ENCODE results near the gene KRT20. TPM values are rescaled to one million over a fixed set of nuclear protein-coding genes. Genes with fewer than 3 reads are reported as not detected.
A peak's percentile ranks its signal among the peaks of the same experiment; 100 is the strongest.
"Not testable (repeated sequence)": the region's sequence is repeated elsewhere in the genome, so short reads cannot be mapped to it uniquely, and the experiment has no call there.

Gene KRT20
- total RNA-seq, 4 donors from 2014 or later, result not detected

DNA sequence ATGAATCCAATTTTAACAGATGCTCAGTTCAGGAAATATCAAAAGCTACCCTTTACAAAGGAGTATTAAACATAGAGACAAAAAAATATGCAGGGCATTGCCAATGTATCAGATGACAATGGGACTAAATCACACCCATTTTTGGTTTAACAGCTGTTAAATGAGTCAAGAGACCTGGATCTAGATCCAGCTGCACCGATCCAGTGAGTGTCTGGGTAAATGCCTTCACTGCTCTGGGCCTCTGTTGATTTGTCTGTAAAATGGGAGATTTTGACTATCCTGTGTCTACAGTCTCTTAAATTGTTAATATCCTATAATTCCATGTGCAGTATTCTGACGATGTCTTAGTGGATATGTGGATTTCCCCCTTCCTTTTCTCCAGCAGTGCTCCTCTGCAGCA is 36.0 kb upstream of the KRT20 start:
- TF ChIP-seq POLR2A (IDR thresholded peaks at IDR 0.05), result no peak
- TF ChIP-seq, protein P1, sequence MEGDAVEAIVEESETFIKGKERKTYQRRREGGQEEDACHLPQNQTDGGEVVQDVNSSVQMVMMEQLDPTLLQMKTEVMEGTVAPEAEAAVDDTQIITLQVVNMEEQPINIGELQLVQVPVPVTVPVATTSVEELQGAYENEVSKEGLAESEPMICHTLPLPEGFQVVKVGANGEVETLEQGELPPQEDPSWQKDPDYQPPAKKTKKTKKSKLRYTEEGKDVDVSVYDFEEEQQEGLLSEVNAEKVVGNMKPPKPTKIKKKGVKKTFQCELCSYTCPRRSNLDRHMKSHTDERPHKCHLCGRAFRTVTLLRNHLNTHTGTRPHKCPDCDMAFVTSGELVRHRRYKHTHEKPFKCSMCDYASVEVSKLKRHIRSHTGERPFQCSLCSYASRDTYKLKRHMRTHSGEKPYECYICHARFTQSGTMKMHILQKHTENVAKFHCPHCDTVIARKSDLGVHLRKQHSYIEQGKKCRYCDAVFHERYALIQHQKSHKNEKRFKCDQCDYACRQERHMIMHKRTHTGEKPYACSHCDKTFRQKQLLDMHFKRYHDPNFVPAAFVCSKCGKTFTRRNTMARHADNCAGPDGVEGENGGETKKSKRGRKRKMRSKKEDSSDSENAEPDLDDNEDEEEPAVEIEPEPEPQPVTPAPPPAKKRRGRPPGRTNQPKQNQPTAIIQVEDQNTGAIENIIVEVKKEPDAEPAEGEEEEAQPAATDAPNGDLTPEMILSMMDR (IDR thresholded peaks at IDR 0.05), result no peak
- no peak for TF ChIP-seq EP300 (IDR thresholded peaks at IDR 0.05)
- WGBS, 2 donors, result 82% methylated on average over 2 of the region's 2 CpGs
- Histone ChIP-seq H3K27ac (no peak overlapping the region), H3K9me3 (no peaks in the 10 kb centered on the region), H3K4me1 (peaks cover 0 to 13% (median 0%) of the 10 kb centered on the region in 4 donors), H3K36me3 (no peaks in the 10 kb centered on the region), H3K27me3 (no peaks in the 10 kb centered on the region), H3K4me3 (no peak overlapping the region)
- DNase-seq (ENCODE audit: low spot score in 2 of 2), result no peak

DNA sequence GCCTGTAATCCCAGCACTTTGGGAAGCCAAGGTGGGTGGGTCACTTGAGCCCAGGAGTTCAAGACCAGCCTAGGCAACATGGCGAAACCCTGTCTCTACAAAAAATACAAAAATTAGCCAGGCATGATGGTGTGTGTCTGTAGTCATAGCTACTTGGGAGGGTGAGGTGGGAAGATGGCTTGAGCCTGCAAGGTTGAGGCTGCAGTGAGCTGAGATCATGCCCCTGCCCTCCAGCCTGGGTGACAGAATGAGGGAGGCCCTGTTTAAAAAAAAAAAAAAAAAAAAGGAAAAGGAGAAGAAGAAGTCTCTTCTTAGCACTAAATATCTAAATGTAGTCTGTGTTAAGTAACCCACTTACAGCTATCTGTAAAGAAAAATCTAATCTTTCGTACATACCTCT is 32.1 kb upstream of the KRT20 start:
- DNase-seq (ENCODE audit: low spot score in 2 of 2); H3K27ac ChIP-seq; H3K9me3 ChIP-seq; H3K4me3 ChIP-seq; H3K4me1 ChIP-seq; H3K36me3 ChIP-seq; H3K27me3 ChIP-seq: not testable (repeated sequence)
- WGBS, 2 donors, result 95% methylated on average over 2 of the region's 2 CpGs

- Histone ChIP-seq H3K9me3 (no peaks in the 10 kb centered on the region), H3K36me3 (no peaks in the 10 kb centered on the region), H3K27me3 (no peaks in the 10 kb centered on the region), H3K27ac (no peak overlapping the region), H3K4me3 (no peak overlapping the region), H3K4me1 (peaks cover 0 to 7% (median 3%) of the 10 kb centered on the region in 4 donors)
- no peak for DNase-seq (ENCODE audit: low spot score in 2 of 2)
- TF ChIP-seq, protein P1 (IDR thresholded peaks at IDR 0.05), result no peak
- TF ChIP-seq POLR2A (IDR thresholded peaks at IDR 0.05) (no peak), EP300 (IDR thresholded peaks at IDR 0.05) (no peak)
- 47 to 93% methylated on average over 1 of the region's 1 CpG for WGBS, 2 donors
Measured at GRCh38 chr17:40916366-40916765, 31.3 kb upstream of the KRT20 start.

DNA sequence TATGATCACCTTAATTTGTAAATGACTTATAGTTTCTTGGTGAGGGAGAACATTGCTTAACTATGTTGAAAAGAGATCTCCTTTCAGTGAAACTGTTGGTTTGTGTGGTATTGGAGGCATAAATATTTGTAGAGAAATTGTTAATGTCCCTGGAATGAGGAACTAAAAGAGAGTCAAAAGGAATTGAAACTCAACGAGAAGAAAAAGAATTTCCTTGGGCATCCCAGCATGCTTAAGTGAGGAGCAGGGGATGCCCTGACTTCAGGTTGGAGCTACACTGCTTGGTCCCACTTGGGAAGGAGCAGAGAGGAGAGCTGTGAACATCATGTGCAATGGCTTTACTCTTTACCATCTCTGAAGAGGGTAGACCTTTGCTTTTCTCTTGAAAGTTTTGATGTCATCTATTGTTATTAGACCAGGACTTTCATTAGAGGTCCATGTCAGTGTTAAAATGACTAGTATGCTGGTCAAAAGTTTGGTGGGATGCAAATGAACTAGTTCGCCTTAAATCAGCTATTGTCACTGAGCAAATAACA is 30.7 kb upstream of the KRT20 start:
- no peaks in the 10 kb centered on the region for H3K36me3 ChIP-seq
- no peaks in the 10 kb centered on the region for H3K27me3 ChIP-seq
- peak overlapping the region in 1 of 4 donors; percentile 33 for H3K27ac ChIP-seq
- H3K4me3 ChIP-seq, result no peak overlapping the region
- peaks cover 0 to 12% (median 3%) of the 10 kb centered on the region in 4 donors for H3K4me1 ChIP-seq
- DNase-seq (ENCODE audit: low spot score in 2 of 2), result no peak
- TF ChIP-seq, protein P1 (IDR thresholded peaks at IDR 0.05), result no peak
- TF ChIP-seq EP300 (IDR thresholded peaks at IDR 0.05), result no peak
- TF ChIP-seq POLR2A (IDR thresholded peaks at IDR 0.05), result no peak
- WGBS, 2 donors, result 42 to 45% methylated on average over 2 of the region's 2 CpGs
- no peaks in the 10 kb centered on the region for H3K9me3 ChIP-seq

GRCh38 chr17:40915199-40915661 is 30.2 kb upstream of the KRT20 start:
- Histone ChIP-seq H3K4me1 (peaks cover 0 to 18% (median 3%) of the 10 kb centered on the region in 4 donors), H3K27ac (peak overlapping the region in 1 of 4 donors; percentile 33), H3K9me3 (no peaks in the 10 kb centered on the region), H3K27me3 (no peaks in the 10 kb centered on the region), H3K4me3 (no peak overlapping the region), H3K36me3 (no peaks in the 10 kb centered on the region)
- no peak for DNase-seq (ENCODE audit: low spot score in 2 of 2)
- 73 to 74% methylated on average over 3 of the region's 3 CpGs for WGBS, 2 donors
- TF ChIP-seq EP300 (IDR thresholded peaks at IDR 0.05), result no peak
- no peak for TF ChIP-seq POLR2A (IDR thresholded peaks at IDR 0.05)
- TF ChIP-seq, protein P1 (IDR thresholded peaks at IDR 0.05), result no peak
